C4-2B (cell line): ENCODE results near the gene PALLD.

Experiments
- H3K27ac ChIP-seq: fragments of 450-650 bp; 2 replicates; pipeline ENCODE4 v1.5.1; 2017
- ZFX ChIP-seq: fragments of 450-650 bp; IDR thresholded peaks from 2 replicates; pipeline ENCODE4 v1.6.1; 2017
- TF ChIP-seq, protein P1 (sequence below): fragments of 450-650 bp; conservative IDR thresholded peaks from 2 replicates; pipeline ENCODE4 v1.5.1; 2017; ENCODE audit warnings: mild to moderate bottlenecking

Gene PALLD

DNA sequence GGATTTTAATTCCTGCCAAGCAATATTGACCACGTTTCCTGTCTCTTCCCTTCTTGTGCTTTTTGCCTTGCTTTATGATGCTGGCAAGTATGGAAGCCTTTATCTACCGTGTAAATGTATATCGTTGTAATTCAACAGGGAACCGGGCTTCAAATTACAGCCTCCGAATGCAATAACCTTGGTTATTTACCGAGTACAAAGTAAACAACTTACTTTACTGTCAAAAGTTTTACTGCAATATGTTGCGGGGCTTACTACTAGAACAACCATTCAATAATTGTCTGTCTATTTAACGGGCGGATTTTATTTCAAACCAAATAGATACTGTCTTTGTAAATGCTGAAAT is 73.1 kb downstream of the PALLD start:
- H3K27ac ChIP-seq, result no peak overlapping the region
- TF ChIP-seq, protein P1, sequence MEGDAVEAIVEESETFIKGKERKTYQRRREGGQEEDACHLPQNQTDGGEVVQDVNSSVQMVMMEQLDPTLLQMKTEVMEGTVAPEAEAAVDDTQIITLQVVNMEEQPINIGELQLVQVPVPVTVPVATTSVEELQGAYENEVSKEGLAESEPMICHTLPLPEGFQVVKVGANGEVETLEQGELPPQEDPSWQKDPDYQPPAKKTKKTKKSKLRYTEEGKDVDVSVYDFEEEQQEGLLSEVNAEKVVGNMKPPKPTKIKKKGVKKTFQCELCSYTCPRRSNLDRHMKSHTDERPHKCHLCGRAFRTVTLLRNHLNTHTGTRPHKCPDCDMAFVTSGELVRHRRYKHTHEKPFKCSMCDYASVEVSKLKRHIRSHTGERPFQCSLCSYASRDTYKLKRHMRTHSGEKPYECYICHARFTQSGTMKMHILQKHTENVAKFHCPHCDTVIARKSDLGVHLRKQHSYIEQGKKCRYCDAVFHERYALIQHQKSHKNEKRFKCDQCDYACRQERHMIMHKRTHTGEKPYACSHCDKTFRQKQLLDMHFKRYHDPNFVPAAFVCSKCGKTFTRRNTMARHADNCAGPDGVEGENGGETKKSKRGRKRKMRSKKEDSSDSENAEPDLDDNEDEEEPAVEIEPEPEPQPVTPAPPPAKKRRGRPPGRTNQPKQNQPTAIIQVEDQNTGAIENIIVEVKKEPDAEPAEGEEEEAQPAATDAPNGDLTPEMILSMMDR, result no peak
- TF ChIP-seq ZFX, result no peak

DNA sequence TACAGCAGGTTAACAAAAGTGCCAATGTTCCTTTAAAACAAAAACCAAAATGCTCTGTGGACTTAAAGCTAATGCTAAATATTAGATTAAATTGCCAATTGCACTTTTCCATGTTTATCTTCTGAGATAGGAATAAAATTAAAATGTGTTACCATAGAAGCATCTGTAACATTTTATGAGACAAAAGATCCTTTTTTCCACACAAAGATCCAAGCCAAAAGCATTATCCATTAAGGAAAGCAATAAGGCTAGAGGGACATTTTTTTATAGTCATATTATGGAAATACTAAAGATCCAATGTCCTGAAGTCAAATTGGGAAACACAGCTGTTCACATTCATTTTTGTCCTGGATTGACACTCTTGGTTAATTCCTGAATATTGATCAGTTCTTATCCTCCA is 73.6 kb downstream of the PALLD start:
- H3K27ac ChIP-seq, result no peak overlapping the region
- TF ChIP-seq, protein P1, result no peak
- no peak for TF ChIP-seq ZFX

DNA sequence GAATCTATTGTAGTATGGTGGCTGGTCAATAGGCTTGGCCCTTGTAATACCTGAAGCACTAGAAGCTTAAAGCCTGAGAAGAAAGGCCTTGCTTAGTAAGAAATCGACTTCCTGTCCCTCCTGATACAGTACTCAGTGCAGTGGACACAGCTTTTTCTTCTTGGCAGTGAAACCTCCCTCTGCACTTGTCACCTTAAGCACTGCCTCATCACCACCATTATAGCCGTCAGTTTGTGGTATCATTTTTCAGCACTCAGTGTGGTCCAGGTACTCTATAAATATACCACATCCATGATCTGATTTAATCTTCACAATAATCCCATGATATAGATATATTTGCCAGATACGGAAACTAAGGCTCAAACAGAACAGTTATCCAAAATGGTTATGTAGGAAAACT is 75.2 kb downstream of the PALLD start:
- TF ChIP-seq, protein P1, result no peak
- TF ChIP-seq ZFX, result no peak
- H3K27ac ChIP-seq, result no peak overlapping the region

DNA sequence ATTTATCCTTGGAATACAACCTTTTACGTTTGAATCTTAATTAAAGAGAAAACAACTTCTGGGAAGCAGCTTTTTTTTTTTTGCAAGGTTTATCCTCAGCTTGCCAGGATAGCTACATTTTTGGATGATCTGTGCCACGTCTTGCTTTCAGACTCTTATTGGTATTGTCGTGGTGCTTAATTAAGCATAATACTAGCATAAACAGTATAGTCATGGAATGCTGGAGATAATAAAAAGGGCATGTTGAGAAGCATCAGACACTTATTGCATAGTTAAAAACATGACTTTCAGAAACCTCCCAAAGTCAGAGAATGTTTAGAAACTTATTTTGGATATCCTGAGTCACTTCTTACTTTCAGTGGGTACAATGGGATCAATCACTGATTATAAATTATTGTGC is 77.0 kb downstream of the PALLD start:
- no peak overlapping the region for H3K27ac ChIP-seq
- TF ChIP-seq ZFX, result no peak
- TF ChIP-seq, protein P1, result no peak

DNA sequence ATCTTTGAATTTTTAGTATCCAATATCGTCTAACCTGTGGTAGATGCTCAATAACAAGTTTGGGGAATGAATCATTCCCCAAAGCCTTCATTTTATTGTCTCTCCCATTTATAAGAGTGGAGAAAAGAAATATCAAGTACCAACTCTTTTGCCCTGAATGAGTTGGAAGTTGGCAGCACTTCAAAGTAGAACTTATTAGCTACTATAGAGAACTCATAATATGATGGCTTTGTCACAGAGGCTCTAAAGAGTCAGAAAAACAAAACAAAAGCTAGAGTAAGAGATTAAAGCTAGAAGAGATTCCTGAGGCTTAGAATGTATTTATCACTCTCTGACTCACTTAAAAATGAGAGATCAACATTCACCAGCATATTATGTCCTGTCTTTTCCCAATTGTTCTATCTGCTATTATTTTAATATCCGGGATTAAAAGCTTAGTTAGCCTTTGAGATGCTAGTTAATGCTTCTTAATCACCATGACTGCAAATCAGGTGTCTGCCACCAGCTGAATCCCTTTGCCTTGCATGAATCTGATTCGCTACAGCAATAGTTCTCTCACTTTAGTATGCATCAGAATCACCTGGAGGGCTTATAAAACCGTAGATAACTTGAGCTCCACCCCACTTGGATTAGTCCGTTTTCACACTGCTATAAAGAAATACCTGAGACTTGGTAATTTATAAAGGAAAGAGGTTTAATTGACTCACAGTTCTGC is 77.9 kb downstream of the PALLD start:
- TF ChIP-seq ZFX, result no peak
- TF ChIP-seq, protein P1, result no peak
- H3K27ac ChIP-seq, result no peak overlapping the region

DNA sequence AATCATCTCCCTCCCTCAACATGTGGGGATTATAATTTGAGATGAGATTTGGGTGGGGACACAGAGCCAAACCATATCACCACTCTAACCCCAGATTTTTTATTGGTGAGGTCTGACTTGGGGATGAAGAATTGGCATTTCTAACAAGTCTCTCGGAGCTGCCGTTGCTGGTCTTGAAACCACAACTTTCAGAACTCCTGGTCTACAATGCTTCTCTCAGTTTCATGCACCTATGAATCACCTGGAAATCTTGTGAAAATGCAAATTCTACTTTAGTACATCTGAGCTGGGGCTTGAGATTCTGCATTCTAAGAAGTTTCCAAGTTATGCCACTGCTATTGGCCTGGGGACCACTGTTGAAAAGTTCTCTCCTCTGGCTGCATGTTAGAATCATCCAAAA is 78.6 kb downstream of the PALLD start:
- no peak overlapping the region for H3K27ac ChIP-seq
- TF ChIP-seq, protein P1, result no peak
- no peak for TF ChIP-seq ZFX

DNA sequence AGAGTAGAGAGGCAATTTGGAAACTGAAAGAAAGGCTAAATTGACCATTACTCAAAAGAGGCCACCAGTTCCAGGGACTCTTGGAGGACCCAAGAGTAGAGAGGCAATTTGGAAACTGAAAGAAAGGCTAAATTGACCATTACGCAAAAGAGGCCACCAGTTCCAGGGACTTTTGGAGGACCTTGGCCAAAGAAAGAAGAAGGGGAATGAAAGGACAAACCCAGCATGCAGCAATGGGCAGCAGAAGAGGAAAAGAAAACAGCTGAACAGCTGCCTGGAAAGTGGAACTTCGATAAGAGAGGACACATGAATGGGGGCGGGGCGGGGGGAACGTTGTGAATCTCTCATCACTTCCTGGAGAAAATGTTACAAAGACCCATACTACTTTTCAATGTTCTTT is 80.8 kb downstream of the PALLD start:
- no peak for TF ChIP-seq ZFX
- TF ChIP-seq, protein P1, result no peak
- no peak overlapping the region for H3K27ac ChIP-seq
